GM18517 (cell line): ENCODE data around the gene RPL37.
"Not testable (repeated sequence)": the region's sequence is repeated elsewhere in the genome, so short reads cannot be mapped to it uniquely, and the experiment has no call there.

ENCODE experiments used
- ATAC-seq: cut with Tn5 transposase; IDR thresholded peaks from one replicate; pipeline ENCODE4 v1.9.1; 2021; ENCODE audit warnings: mild to moderate bottlenecking, moderate library complexity; ENCODE audit not compliant: unreplicated experiment

Gene RPL37

DNA sequence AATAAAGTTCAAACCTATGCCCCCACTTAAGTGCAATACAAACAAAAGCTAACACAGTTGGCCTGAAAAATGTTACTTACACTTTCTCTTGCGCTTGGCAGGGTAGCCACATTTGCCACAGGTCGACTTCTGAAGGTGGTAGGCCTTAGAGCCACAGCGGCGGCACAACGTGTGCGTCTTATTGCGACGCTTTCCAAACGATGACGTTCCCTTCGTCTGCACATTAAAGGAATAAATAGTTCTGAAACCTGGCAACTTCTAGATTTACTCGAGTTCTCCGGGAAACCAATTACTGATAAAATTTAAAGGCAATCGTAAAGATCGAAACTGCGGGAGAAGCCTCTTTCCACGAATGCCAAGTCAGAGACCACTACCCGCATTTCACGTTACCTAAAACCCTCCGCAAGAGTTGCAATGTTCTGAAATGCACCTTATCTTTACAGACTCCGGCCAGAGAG, 602 bp downstream of the RPL37 start:
- ATAC-seq: no peak

DNA sequence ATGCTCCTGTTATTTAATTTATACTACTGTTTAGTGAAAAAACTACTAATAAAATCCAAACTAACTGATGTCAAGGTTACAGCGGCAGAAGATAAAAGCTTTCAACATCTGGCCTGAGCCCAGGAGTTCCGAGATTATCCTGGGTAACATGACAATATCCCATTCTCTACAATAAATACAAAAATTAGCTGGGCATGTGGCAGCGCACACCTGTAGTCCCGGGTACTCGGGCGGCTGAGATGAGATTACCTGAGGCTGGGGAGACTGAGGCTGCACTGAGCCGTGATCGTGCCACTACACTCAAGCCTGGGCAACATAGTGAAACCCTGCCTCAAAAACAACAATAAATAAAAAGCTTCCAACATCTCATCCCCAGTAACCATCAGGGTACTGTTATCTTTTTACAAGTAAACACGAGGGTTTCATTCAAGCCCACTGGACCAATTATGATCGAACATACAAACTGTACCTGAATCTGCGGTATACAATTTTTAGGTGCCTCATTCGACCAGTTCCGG, 1.3 kb downstream of the RPL37 start:
- no peak for ATAC-seq

DNA sequence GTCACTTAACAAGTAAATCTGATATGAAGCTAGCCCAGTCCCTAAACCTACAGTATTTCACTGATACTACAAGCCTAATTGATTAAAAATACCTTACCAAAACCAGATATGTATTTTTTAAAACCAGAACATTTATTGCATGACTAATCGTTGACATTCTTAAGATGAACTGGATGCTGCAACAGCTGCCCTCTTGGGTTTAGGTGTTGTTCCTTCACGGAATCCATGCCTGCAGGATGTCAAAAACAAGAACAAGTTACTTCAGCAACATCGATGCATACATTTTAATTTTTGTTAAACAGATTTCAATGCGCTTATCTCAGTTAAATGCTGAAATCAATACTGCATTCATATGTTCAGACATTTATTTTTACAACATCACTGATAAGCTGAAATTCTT, 2.7 kb downstream of the RPL37 start:
- ATAC-seq: no peak

DNA sequence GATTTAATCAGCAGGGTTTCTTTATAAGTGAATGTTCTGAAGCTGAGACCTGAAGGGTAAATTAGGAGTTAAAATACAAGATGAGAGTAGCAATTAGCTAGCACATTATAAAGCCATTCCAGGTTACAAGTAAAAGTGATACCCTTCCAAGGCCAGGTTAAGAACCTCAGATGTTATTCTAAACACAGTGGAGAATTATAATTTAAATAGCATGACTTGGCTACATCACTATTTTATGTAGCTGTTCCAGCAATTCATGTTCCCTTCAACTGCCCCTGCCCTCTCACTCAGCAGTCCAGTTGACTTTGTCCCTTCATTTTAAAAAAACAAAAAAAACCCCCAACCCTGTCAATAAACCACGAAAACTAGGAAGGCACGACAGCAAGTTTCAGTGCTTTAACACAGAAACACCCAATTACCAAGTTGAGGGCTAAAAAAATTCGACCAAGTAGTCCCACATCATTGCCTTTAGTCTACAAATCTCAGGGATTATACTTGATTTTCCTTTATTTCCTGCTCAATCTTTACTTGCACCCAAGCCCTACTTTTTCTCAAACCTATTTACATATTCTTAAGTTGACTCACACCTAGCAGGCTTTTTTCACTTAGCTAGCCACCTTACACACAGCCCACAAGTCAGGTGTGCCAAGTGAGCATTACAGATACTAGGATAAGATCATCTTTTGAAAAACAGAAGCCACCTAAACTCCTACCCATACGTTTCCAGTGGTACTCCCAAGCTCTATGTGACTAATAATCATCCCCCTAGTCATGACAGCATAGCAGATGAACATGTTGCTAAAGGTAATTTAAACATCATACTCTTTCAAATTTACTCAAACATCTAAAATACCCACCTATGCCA, 3.4 kb downstream of the RPL37 start:
- ATAC-seq: no peak

DNA sequence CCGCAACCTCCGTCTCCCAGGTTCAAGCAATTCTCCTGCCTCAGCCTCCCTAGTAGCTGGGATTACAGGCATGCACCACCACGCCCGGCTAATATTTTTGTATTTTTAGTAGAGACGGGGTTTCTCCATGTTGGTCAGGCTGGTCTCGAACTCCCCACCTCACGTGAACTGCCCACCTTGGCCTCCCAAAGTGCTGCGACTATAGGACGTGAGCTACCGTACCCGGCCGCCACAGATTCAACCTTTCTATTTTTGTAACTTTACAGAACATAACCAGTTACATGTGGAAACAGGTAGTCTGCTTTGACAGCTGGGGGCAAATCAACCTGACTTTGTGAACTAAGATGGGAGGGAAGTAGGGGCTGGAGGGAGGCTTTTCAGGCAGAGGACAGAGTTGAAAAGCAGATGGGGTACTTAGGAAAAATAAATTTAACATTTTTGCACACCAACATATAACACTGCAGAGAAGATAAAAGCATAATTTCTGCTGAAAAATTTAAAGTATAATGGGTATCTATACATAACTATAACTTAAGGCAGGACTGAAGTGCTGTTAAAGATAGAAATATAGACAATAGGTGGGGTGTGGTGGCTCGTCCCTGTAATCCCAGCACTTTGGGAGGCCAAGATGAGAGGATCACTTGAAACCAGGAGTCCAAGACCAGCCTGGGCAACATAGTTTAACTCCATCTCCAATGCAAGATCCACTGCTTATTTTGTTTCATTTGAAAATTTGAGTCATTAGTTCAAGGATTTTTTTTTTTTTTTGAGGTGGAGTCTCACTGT, 5.1 kb downstream of the RPL37 start:
- ATAC-seq: no peak

DNA sequence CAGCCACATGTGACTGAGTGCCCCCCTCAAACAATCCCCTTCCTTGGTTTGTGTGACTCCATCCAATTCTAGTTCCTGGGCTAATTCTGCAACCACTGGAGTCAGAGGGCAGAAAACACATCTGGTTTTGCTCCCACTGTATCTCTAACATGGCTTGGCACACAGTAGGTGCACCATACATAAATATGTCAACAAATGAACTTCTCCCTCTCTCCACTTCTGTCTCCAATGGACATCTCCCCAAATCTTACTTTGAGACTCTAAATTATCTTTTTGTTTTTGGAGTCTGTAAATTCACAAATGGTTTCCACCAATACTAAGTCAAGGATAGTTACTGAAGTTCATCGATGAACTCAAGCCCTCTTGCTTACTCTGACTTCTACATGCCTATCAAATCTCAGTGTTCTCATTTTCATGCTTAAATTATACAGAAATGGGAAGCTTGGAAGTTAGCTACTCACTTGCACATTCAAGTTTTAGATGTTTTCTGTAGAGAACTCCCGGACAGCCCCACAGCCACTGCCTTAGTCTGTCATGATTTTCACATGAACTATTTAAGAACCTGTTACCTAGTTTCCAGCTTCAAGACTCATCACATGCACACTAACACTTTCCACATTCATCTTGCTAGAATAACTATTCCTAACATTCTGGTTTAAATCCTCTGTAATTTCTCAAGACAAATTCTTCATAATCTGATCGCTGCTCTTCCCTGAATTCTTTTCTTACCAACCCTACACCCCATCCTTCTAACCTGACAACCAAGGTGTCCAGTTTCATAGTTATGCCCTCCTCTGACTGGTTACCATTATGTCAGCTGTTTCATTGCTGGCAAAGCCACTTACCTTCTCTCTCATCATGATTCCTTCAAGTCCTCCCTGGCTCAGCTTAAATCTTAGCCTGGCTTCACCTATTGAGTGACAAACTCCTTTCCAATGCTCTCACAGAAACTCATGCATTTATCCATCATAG, 6.0 kb downstream of the RPL37 start:
- no peak for ATAC-seq

DNA sequence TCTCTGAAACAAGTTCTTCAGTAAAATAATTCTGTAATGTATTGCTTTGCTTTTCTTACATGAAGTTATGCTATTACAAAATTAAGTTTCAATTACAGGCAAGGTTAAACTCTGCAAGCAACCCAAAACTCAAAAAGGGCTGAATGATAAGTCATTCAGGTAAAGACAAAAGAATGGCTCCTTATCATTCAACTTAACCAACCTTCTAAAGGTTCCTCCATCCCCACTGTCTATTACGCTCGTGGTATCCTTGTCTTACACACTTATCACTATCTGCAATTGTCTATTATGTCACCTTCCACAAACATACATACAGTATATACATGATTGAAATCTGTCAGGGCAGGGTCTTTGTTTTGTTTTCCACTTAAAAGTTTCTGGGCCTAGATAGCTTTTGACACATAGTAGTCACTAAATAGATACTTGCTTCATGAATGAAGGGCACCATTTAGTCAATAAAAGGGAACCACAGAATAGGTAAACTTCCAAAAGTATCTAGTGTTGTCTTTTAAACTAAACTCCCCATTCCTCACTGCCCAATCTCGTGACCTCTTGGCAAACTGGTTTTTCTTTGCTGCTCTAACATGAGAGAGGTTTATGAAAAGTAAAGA, 6.9 kb downstream of the RPL37 start:
- ATAC-seq: no peak

DNA sequence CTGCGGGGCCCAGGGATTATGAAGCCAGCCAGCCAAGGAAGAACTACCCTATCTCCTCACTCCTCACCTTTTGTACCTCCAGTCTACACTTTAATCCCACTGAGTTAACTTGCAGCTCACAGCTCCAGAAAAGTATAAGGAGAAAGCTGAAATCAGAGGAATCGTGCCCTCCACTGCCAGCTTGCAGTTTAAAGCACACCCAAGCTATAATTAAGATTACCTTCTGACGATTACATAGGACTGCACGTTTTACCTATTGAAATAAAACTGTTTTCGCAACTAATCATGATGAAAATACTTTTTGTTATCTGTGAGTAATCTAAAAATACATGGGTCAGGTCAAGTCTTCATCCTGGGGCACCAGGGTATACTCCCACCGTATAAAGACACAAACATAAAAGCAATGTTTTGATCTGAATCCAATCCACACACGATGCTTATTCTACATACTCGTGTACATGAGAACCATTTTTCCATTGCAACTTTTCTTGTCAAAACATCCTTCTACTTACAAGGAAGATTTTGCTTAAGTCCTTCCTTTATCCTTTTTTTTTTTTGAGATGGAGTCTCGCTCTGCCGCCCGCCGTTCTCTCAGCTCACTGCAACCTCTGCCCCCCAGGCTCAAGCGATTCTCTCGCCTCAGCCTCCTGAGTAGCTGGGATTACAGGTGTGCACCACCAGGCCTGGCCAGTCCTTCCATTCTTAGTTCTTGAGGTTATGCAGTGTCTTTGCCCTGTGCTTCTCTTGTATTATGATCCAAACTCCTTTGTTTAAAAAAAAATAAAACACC, 7.6 kb downstream of the RPL37 start:
- ATAC-seq: no peak

DNA sequence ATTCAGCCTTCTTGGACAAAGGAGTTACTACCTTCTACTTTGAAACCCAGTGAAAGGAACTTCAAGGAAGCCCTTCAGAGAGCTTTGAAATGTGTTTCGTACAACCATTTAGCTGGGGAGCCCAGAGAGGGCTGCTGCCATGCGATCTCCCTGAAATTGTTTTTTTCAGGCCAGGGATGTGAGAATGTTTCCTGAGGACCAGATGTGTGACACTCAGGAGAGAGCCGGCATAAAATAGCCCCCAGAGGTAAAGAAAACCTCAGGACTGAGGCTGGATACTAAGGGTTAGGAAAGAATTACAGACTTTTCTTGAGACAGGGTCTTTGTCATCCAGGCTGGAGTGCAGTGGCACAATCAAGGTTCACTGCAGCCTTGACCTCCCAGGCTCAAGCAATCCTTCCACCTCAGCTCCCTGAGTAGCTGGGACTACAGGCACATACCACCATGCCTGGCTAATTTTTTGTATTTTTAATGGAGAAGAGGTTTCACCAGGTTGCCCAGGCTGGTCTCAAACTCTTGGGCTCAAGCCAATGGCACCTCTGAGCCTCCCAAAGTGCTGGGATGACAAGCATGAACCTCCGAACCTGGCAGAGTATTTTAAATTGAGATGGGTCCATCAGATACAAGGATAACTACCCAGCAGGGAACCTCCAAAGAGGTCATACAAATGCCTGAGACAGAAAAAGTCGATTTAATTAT, 8.4 kb downstream of the RPL37 start:
- no peak for ATAC-seq

DNA sequence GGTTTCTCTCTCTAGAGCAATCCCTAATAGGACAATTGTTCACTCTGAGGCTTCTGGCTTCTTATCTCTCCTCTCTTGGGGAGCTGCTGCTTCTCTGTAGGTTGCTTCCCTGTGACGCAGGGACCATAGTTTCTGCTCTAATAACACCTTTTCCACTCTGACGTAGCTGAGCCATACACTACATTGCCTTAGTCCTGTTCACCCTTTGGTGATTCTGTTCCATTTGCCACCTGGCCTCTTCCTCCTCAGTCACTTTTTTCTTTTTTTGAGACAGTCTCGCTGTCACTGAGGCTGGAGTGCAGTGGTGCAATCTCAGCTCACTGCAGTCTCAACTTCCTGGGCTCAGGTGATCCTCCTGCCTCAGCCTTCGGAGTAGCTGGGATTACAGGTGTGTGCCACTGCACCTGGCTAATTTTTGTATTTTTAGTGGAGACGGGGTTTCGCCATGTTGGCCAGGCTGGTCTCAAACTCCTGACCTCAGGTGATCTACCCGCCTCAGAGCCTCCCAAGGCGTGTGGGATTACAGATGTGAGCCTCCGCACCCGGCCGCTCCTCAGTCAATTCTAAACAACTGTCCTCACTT, 9.5 kb downstream of the RPL37 start:
- not testable (repeated sequence) for ATAC-seq

DNA sequence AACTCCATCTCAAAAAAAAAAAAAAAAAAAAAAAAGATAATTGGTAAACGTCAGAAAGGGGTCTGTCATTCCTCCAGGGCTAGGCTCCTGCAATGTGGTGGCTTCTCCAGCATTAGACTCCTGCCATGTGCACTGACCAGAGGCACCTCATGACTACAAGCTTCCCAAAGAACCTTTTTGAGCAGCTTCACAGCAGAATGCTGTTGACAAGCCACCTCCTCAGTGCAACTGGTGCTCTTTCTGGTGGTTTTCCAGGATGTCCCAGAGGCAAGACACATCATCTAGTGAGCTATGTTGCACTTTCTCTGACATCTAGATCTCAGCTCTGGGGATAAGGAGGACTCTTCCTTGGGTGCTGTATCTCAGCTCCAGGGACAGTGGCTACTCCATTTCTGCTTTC, 11.6 kb downstream of the RPL37 start:
- ATAC-seq: no peak

DNA sequence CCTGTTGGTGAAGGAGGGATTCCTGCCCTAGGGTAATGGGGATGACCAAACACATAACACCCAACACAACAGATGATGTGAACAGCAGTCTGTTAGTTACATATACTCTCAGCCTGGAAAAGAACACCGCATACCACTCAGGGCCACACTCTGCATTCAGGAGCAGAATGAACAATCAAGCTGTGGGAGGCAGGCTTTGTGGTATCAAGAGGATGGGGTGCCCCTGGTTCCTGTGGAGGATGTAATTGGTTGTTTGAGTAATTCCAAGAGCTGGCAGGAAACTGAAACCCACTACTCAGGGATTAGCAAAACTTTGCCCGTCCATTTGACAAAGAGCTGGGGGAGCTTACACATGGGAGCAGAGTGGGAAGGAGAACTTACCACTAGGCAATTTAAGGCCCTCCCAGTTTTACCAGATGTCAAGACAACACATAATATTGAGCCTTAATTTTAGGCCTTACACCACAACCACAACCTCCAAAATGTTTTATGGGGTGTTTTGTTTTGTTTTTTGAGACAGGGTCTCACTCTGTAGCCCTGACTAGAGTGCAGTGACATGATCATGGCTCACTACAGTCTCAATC, 21.2 kb downstream of the RPL37 start:
- no peak for ATAC-seq

DNA sequence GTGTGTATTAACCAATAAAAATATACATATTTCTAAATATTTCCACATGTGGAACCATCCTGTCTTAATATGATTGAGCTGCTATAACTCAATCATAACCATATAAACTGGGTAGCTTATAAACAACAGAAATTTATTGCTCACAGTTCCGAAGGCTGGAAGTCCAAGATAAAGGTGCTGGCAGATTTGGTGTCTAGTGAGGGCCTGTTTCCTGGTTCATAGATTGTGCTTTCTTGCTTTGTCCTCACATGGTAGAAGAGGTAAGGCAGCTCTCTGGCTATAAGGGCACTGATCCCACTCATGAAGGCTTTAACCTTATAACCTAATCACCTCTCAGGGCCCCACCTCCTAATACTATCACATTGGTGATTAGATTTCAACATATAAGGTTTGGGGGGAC, 22.9 kb downstream of the RPL37 start:
- no peak for ATAC-seq

DNA sequence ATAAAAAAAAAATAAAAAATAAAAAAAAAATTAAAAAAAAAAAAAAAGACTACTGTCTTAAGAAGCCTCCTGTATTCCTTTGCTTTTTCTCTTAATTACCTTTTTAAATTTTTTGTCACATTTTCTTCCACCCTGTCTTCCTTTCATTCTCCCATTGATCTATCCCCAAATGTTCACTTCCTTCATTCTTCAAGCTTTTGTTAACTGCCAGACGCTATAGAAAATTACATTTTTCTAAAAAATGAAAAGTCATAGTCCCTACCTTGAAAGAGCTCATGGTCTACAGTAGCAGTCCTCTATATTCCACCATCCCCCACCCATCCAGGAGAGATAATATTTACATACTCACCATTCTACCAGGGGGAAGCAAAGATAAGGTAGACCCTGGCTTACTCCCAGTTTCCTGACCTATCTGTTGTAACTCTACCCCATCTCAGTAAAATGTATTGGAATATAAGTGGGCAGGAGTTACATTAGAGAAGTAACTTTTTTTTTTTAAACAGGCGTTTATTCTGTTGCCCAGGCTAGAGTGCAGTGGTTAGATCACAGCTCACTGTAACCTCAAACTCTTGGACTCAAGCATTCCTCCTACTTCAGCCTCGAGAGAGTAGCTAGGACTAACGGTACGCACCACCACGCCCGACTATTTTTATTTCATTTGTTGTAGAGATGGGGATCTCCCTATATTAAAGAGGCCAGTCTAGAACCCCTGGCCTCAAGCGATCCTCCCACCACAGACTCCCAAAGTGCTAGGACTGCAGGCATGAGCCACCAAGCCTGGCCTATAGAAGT, 33.1 kb downstream of the RPL37 start:
- no peak for ATAC-seq

DNA sequence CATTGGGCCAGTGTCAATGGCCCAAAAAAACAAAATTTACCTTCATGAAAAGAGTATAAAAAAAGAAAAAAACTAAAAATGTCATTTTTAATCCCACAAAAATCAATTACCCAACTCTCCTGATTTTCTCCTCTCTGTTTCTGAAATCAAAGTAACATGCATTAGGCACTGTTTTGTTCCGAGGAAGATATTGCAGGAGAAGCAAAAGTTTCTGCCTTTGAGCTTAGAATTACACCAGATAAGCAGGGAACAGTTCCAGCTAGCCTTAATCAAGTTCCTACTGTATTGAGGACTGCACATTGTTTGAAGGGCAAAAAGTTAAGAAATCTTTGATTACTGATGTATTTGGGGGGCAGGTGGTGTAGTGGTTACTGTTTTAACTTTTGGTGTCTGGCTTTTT, 35.8 kb downstream of the RPL37 start:
- ATAC-seq: no peak

DNA sequence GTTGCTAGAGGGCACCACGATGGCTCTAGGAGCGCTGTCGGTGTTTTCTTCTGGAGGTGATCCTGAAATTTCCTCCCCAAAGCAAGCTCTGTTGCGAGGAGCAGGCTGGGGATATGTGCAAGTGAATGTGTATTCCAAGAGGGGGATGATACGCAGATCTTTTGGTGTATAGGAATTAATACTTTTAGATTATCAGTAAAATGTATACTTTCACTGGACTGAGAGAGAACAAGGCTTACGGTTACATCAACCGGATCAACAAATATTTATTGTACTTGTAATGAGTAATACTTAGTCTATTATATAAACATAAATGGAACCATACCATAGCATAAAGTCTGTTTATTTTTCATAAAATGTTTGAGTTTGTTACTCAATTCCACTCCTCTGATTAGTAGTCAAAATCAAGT, 36.2 kb downstream of the RPL37 start:
- no peak for ATAC-seq

DNA sequence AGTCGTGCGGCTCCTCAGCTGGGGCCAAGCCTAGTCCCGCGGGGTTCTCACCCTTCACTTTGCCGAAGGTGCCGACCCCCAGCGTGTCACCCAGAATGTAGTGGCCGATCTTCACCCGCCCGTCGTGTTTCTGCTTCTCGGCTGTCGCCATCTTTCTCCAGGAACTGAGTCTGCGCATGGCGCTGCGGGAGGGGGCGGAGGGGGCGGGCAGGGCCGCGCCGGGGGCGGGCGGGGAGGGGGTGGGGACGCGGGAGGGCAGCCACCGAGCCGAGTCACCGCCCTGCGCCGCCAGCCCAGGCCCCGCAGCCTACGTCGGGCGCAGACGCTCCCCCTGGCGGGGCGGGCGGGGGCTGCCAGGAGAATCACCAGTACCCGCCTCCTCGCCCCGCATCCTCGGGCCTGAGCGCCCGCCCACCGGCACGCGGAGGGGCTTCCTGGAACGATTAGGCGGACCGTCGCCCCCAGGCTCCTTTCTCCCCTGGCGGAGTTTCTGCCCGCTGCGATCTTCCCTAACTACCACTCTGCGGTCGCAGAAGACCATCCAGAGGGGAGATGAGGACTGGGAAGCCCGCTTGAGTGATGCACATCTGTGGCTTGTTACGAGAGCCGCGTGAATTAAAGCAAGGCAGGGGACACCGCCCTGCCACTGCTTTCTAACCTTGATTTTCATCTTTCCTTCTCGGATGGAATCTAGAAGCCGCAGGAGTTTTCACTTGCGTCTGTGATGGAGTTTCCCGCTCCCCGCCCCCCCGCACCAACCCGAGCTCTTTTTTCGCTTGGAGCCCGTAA, 36.8 kb downstream of the RPL37 start, which contains the start of gene PRKAA1:
Gene PRKAA1 (minus strand): TSS at position 363 of the 789 bp plus-strand sequence. CDS start 185 bp downstream, at position 178.
- peak; percentile 91 for ATAC-seq
